Astrocyte of the spinal cord (primary cell): Measurements from ENCODE around the gene PLIN4.

Experiments used
- DNase-seq: peaks from one replicate; pipeline ENCODE4 v3.0.0; 2011; ENCODE audit warnings: low read depth, low spot score
- H3K4me3 ChIP-seq: 2 replicates; pipeline ENCODE4 v1.5.1; 2011; ENCODE audit warnings: low read depth, mild to moderate bottlenecking, low read length, moderate library complexity
- CTCF ChIP-seq: IDR thresholded peaks from 2 replicates; pipeline ENCODE4 v1.5.1; 2012; ENCODE audit warnings: low read depth, mild to moderate bottlenecking, low read length, inconsistent platforms
- in situ Hi-C: cut with HindIII; loops from 2 replicates; pipeline ENCODE4 v1.10.0; 2017; ENCODE audit warnings: low sequenced_read_pairs

The PLIN4 gene

GRCh38 chr19:4537953-4538600 is 19.8 kb upstream of the PLIN4 start:
- in situ Hi-C loops: no loop called here
- no peak for DNase-seq
- H3K4me3 ChIP-seq: no peak overlapping the region
- no peak for TF ChIP-seq CTCF

GRCh38 chr19:4536798-4537197 is 18.5 kb upstream of the PLIN4 start:
- H3K4me3 ChIP-seq: no peak overlapping the region
- in situ Hi-C loops: no loop called here
- DNase-seq: no peak
- TF ChIP-seq CTCF: no peak

- no peak for TF ChIP-seq CTCF
- DNase-seq: peak; percentile 19
- H3K4me3 ChIP-seq: no peak within 1 kb of the TSS
- in situ Hi-C loops: no loop called here
These were observed 16.8 kb upstream of the PLIN4 start, which contains the start of gene PLIN5 for GRCh38 chr19:4534836-4535658. Gene PLIN5, minus strand, starts transcription at chr19:4535224. Its CDS starts 1,150 bp downstream, at chr19:4534074.

- no peak overlapping the region for H3K4me3 ChIP-seq
- in situ Hi-C loops: no loop called here
- no peak for DNase-seq
- TF ChIP-seq CTCF: no peak
These were observed 15.6 kb upstream of the PLIN4 start for GRCh38 chr19:4533835-4534424.

GRCh38 chr19:4533334-4533733 is 15.0 kb upstream of the PLIN4 start:
- H3K4me3 ChIP-seq: no peak overlapping the region
- in situ Hi-C loops: no loop called here
- DNase-seq: no peak
- no peak for TF ChIP-seq CTCF

GRCh38 chr19:4531562-4532165 is 13.4 kb upstream of the PLIN4 start:
- no peak for TF ChIP-seq CTCF
- in situ Hi-C loops: no loop called here
- DNase-seq: no peak
- H3K4me3 ChIP-seq: no peak overlapping the region
